Progenitor cell of endocrine pancreas (in vitro differentiated cells): ENCODE data around the gene PACS1. TPM values are rescaled to one million over a fixed set of nuclear protein-coding genes. Genes with fewer than 3 reads are reported as not detected.

Experiments used
- DNase-seq: peaks from one replicate; pipeline ENCODE4 v3.0.0; 2021; ENCODE audit warnings: low spot score; ENCODE audit not compliant: unreplicated experiment
- H3K27ac Mint-ChIP-seq: 2 replicates; pipeline ENCODE4 v1.8.0; 2021; ENCODE audit warnings: mild to moderate bottlenecking, moderate library complexity, mixed read lengths
- H3K27me3 Mint-ChIP-seq: 2 replicates; pipeline ENCODE4 v1.8.0; 2021; ENCODE audit warnings: mixed read lengths
- H3K36me3 Mint-ChIP-seq: 2 replicates; pipeline ENCODE4 v1.8.0; 2022; ENCODE audit warnings: mixed read lengths; ENCODE audit not compliant: insufficient read depth
- H3K4me1 Mint-ChIP-seq: 2 replicates; pipeline ENCODE4 v1.8.0; 2021; ENCODE audit warnings: low read depth, mixed read lengths
- H3K4me3 Mint-ChIP-seq: 2 replicates; pipeline ENCODE4 v1.8.0; 2021; ENCODE audit warnings: low read depth, mild to moderate bottlenecking, moderate library complexity, mixed read lengths
- H3K9me3 Mint-ChIP-seq: 2 replicates; pipeline ENCODE4 v1.8.0; 2021; ENCODE audit warnings: low read depth, mixed read lengths
- CTCF ChIP-seq: fragments of 200-600 bp; sonication (generic); IDR thresholded peaks from one replicate; pipeline ENCODE4 v1.5.0; 2021; ENCODE audit warnings: antibody characterized with exemption, mild to moderate bottlenecking; ENCODE audit not compliant: unreplicated experiment
- total RNA-seq: library from RNA; stranded (reverse); gene quantifications from 2 replicates; pipeline ENCODE4 v1.2.1, GENCODE V29; 2021

The PACS1 gene
- total RNA-seq, 1 donor from 2014 or later, result 72.3 TPM

- H3K9me3 Mint-ChIP-seq, result no peaks in the 10 kb centered on the region
- peak; percentile 16 for DNase-seq
- peak overlapping the region; percentile 94 for H3K27ac Mint-ChIP-seq
- H3K4me3 Mint-ChIP-seq, result peak overlapping the region; percentile 94
- no peaks in the 10 kb centered on the region for H3K27me3 Mint-ChIP-seq
- peak; percentile 45 for TF ChIP-seq CTCF
- peaks cover 12% of the 10 kb centered on the region for H3K4me1 Mint-ChIP-seq
- H3K36me3 Mint-ChIP-seq, result peaks cover 11% of the 10 kb centered on the region
Observed at GRCh38 chr11:66268952-66269905, 199.2 kb downstream of the PACS1 start.

GRCh38 chr11:66271816-66272215 lies 201.7 kb downstream of the PACS1 start:
- no peak for TF ChIP-seq CTCF
- peaks cover 12% of the 10 kb centered on the region for H3K36me3 Mint-ChIP-seq
- H3K4me1 Mint-ChIP-seq, result peaks cover 12% of the 10 kb centered on the region
- H3K27ac Mint-ChIP-seq, result no peak overlapping the region
- no peak overlapping the region for H3K4me3 Mint-ChIP-seq
- no peaks in the 10 kb centered on the region for H3K27me3 Mint-ChIP-seq
- no peak for DNase-seq
- H3K9me3 Mint-ChIP-seq, result no peaks in the 10 kb centered on the region

- no peak overlapping the region for H3K4me3 Mint-ChIP-seq
- H3K27ac Mint-ChIP-seq, result no peak overlapping the region
- H3K36me3 Mint-ChIP-seq, result peaks cover 12% of the 10 kb centered on the region
- DNase-seq, result no peak
- H3K4me1 Mint-ChIP-seq, result peaks cover 9% of the 10 kb centered on the region
- no peaks in the 10 kb centered on the region for H3K27me3 Mint-ChIP-seq
- no peaks in the 10 kb centered on the region for H3K9me3 Mint-ChIP-seq
- no peak for TF ChIP-seq CTCF
Observed at GRCh38 chr11:66272596-66272995, 202.5 kb downstream of the PACS1 start.

- no peak overlapping the region for H3K27ac Mint-ChIP-seq
- no peak overlapping the region for H3K4me3 Mint-ChIP-seq
- H3K27me3 Mint-ChIP-seq, result no peaks in the 10 kb centered on the region
- no peaks in the 10 kb centered on the region for H3K9me3 Mint-ChIP-seq
- peaks cover 6% of the 10 kb centered on the region for H3K4me1 Mint-ChIP-seq
- H3K36me3 Mint-ChIP-seq, result peaks cover 12% of the 10 kb centered on the region
- no peak for TF ChIP-seq CTCF
- DNase-seq, result no peak
Observed at GRCh38 chr11:66274219-66274618, 204.1 kb downstream of the PACS1 start.

- peaks cover 3% of the 10 kb centered on the region for H3K27me3 Mint-ChIP-seq
- H3K27ac Mint-ChIP-seq, result no peak overlapping the region
- no peak for TF ChIP-seq CTCF
- no peaks in the 10 kb centered on the region for H3K9me3 Mint-ChIP-seq
- DNase-seq, result no peak
- no peak overlapping the region for H3K4me3 Mint-ChIP-seq
- H3K4me1 Mint-ChIP-seq, result peaks cover 8% of the 10 kb centered on the region
- peaks cover 12% of the 10 kb centered on the region for H3K36me3 Mint-ChIP-seq
Observed at GRCh38 chr11:66275396-66275795, 205.3 kb downstream of the PACS1 start.
